Mucosa of descending colon (tissue), 3 donors: ENCODE measurements around the gene CHN2. TPM values are rescaled to one million over a fixed set of nuclear protein-coding genes. Genes with fewer than 3 reads are reported as not detected.

Experiments
- ATAC-seq: fragments of 200-7000 bp; cut with Tn5 transposase; one replicate; pipeline ENCODE4 v1.9.1; 2020; ENCODE audit warnings: mild to moderate bottlenecking, moderate library complexity
- DNase-seq, 3 donors: peaks; one replicate each; pipeline ENCODE4 v3.0.0-alpha.2; 2020
- H3K36me3 ChIP-seq: fragments of 200-600 bp; one replicate; pipeline ENCODE4 v1.8.0; 2021; ENCODE audit warnings: low read depth, mild to moderate bottlenecking
- H3K4me1 ChIP-seq: fragments of 200-600 bp; one replicate; pipeline ENCODE4 v1.8.0; 2021; ENCODE audit warnings: low read depth, mild to moderate bottlenecking
- H3K4me3 ChIP-seq: fragments of 200-600 bp; one replicate; pipeline ENCODE4 v1.8.0; 2021; ENCODE audit warnings: mild to moderate bottlenecking
- H3K9me3 ChIP-seq: fragments of 200-600 bp; one replicate; pipeline ENCODE4 v1.8.0; 2021; ENCODE audit warnings: mild to moderate bottlenecking
- intact Hi-C, 2 donors: fragments of 100-400 bp; cut with DNase I in 1 of 2; cut with micrococcal nuclease in 1 of 2; formaldehyde crosslinking; loops; one replicate each; pipeline versions ENCODE4 v1.11.0 to v1.11.1; 2022; cut with DNase I, micrococcal nuclease
- total RNA-seq, 3 donors: library from RNA; stranded (reverse); fragmentation: NEBNext Ultra II Directional in 2 of 3; extraction: Animal tissue kit (Norgen Biotek cat#: 25700) in 2 of 3; gene quantifications; one replicate each; pipeline versions ENCODE4 v1.2.1 to v1.2.4, GENCODE V29; 2021 to 2023
- TF ChIP-seq, protein P1 (sequence below): fragments of 200-600 bp; IDR thresholded peaks from one replicate; pipeline ENCODE4 v1.8.0; 2022; ENCODE audit warnings: antibody characterized with exemption, mild to moderate bottlenecking
- donor health status: DM: no; HTN: no; CAD: no; lungs with moderate emphysema.
- donor health status: DM: no; HTN: no; CAD: no.
- donor health status: DM: no; HTN: yes; CAD: no.

The CHN2 gene
- total RNA-seq, 3 donors from 2014 or later, result 18.7 to 41.5 (median 27.6) TPM

GRCh38 chr7:29463504-29464158 lies 269.1 kb downstream of the CHN2 start:
- no peaks in the 10 kb centered on the region for H3K9me3 ChIP-seq
- peak; percentile 57 to 75 (median 70) for DNase-seq
- no peak overlapping the region for H3K4me3 ChIP-seq
- ATAC-seq, result peak; percentile 75
- no peaks in the 10 kb centered on the region for H3K36me3 ChIP-seq
- intact Hi-C loops, result no loop called here
- H3K4me1 ChIP-seq, result peaks cover 23% of the 10 kb centered on the region
- TF ChIP-seq, protein P1, sequence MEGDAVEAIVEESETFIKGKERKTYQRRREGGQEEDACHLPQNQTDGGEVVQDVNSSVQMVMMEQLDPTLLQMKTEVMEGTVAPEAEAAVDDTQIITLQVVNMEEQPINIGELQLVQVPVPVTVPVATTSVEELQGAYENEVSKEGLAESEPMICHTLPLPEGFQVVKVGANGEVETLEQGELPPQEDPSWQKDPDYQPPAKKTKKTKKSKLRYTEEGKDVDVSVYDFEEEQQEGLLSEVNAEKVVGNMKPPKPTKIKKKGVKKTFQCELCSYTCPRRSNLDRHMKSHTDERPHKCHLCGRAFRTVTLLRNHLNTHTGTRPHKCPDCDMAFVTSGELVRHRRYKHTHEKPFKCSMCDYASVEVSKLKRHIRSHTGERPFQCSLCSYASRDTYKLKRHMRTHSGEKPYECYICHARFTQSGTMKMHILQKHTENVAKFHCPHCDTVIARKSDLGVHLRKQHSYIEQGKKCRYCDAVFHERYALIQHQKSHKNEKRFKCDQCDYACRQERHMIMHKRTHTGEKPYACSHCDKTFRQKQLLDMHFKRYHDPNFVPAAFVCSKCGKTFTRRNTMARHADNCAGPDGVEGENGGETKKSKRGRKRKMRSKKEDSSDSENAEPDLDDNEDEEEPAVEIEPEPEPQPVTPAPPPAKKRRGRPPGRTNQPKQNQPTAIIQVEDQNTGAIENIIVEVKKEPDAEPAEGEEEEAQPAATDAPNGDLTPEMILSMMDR, result no peak

- TF ChIP-seq, protein P1, result no peak
- intact Hi-C loops, result no loop called here
- H3K4me3 ChIP-seq, result no peak overlapping the region
- no peak for ATAC-seq
- H3K9me3 ChIP-seq, result no peaks in the 10 kb centered on the region
- H3K36me3 ChIP-seq, result no peaks in the 10 kb centered on the region
- H3K4me1 ChIP-seq, result peaks cover 34% of the 10 kb centered on the region
- no peak for DNase-seq
These were observed 270.2 kb downstream of the CHN2 start for GRCh38 chr7:29464753-29465152.

DNA sequence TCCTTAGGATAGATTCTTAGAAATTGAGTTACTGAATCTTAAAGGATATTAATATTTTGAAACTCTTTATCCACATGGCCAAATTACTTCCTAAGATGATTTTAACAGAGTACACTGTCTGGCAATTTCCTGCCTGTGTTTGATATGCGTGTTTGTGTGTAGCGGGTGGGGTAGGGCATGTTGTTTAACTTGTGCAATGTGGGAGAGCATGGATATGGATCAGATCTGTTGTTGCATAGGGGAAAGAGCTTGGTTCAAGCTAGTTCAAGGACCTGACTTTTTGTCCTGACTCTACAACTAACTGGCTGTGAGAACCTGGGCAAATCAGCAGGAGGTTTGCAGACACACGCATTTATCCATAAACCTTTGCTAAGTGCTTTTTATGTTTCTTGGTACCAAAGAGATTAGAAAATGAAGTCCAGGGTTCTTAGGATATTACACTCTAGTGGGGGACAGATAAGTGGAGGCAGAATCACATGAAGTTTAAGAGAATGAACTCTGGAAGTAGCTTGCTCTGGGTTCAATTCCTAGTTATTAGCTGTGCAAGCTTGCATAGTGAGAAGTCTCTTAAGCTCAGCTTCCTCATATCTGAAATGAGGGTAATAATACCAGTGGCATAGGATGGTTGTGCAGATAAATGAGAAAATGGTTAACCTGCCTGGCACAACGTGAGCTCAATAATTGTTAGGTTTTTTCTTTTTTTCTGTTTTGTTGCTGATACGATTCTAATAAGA lies 272.8 kb downstream of the CHN2 start:
- no peak for DNase-seq
- ATAC-seq, result peak; percentile 21
- peaks cover 44% of the 10 kb centered on the region for H3K4me1 ChIP-seq

DNA sequence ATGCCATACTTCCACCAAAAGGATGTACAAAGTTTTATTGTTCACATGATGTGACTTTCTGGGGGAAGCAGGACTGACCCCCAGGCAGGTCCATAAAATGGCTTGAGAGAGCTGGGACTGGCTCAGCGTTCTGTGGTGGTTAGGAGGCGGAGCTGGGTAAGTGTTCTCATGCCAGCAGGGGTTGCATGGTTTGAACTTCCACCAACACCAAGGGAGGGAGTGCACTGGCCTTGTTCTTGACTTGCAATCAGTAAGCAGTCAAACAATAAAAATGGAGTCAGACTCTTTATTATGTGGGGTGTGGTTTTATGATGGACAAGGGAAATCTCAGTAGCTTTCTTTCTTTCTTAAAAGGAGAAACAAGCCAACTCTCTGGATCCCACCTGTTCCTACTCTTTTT lies 273.6 kb downstream of the CHN2 start:
- intact Hi-C loops, result no loop called here
- H3K36me3 ChIP-seq, result no peaks in the 10 kb centered on the region
- TF ChIP-seq, protein P1, result no peak
- H3K9me3 ChIP-seq, result no peaks in the 10 kb centered on the region
- ATAC-seq, result peak; percentile 70
- no peak overlapping the region for H3K4me3 ChIP-seq
- peaks cover 41% of the 10 kb centered on the region for H3K4me1 ChIP-seq
- DNase-seq, result peak; percentile 66 to 82 (median 74)

More for the DNA sequence above, 272.8 kb downstream of the CHN2 start:
- Histone ChIP-seq H3K36me3 (no peaks in the 10 kb centered on the region), H3K4me3 (no peak overlapping the region), H3K9me3 (no peaks in the 10 kb centered on the region)
- TF ChIP-seq, protein P1, result no peak
- intact Hi-C loops, result no loop called here

DNA sequence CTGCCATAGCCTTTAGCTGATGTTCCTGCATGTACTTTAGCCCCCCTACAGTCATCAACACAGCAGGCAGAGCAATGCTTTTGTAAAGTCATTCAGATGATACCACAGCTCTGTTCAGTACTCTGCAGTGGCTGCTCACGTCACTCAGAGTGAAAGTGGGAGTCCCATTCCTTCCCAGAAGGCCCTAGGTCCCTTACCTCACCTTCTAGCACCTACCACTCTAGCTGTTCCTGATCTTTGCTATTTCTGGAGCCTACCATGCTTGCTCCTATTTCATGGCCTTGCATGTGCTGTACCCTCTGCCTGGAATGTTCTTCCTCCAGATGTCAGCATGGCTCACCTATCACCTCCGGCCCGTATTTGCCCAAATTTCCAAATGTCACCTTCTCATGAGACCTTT lies 274.7 kb downstream of the CHN2 start:
- H3K9me3 ChIP-seq, result no peaks in the 10 kb centered on the region
- TF ChIP-seq, protein P1, result no peak
- ATAC-seq (no peak), DNase-seq (no peak)
- H3K36me3 ChIP-seq, result no peaks in the 10 kb centered on the region
- intact Hi-C loops, result no loop called here
- H3K4me3 ChIP-seq, result no peak overlapping the region
- H3K4me1 ChIP-seq, result peaks cover 34% of the 10 kb centered on the region
